Transverse colon (tissue), 3 donors: ENCODE data around the gene KLC3.

Experiments
- EP300 ChIP-seq: sonication (generic); formaldehyde crosslinking; IDR thresholded peaks from one replicate; pipeline ENCODE4 v1.6.1; 2017; ENCODE audit warnings: antibody characterized with exemption, low read depth
- POLR2A ChIP-seq: fragments of 450-650 bp; IDR thresholded peaks from one replicate; pipeline ENCODE4 v1.6.1; 2016; ENCODE audit warnings: antibody characterized with exemption, mild to moderate bottlenecking, moderate library complexity
- TF ChIP-seq, protein P1 (sequence below), 5 experiments: fragments of 200-600 bp in 3 of 5; fragments of 450-650 bp in 2 of 5; sonication (generic) in 3 of 5; IDR thresholded peaks; 1 replicate in 2 of 5; 2 replicates in 3 of 5; pipeline ENCODE4 v1.5.1; 2016 to 2017; ENCODE audit warnings: antibody characterized with exemption in 5 of 5, inconsistent platforms in 3 of 5, mild to moderate bottlenecking in 2 of 5, moderate library complexity in 1 of 5

DNA sequence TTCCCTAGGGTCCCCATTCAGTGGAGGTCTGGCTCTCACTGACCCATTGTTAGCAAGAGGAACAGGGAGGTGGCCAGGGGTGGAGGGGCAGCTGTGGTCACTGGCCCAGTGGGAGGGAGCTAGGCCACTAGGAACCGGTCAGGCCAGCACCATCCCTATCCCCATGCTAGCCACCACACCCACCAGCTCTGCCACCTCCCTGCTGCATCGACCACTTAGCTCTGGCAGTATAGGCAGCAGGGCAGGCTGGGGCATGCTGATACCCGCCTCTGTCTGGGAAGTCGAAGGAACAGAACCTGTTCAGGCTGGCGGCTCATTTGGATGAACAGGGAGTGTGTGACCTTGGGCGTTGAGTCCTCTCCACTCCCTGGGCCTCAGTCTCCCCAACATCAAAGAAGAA, 59.6 kb downstream of the KLC3 start:
- TF ChIP-seq, protein P1, sequence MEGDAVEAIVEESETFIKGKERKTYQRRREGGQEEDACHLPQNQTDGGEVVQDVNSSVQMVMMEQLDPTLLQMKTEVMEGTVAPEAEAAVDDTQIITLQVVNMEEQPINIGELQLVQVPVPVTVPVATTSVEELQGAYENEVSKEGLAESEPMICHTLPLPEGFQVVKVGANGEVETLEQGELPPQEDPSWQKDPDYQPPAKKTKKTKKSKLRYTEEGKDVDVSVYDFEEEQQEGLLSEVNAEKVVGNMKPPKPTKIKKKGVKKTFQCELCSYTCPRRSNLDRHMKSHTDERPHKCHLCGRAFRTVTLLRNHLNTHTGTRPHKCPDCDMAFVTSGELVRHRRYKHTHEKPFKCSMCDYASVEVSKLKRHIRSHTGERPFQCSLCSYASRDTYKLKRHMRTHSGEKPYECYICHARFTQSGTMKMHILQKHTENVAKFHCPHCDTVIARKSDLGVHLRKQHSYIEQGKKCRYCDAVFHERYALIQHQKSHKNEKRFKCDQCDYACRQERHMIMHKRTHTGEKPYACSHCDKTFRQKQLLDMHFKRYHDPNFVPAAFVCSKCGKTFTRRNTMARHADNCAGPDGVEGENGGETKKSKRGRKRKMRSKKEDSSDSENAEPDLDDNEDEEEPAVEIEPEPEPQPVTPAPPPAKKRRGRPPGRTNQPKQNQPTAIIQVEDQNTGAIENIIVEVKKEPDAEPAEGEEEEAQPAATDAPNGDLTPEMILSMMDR (IDR thresholded peaks at IDR 0.05) = no peak
- TF ChIP-seq POLR2A (no peak), EP300 (no peak)
